ENCODE results near the gene BLACAT1. TPM values are rescaled to one million over a fixed set of nuclear protein-coding genes. Genes with fewer than 3 reads are reported as not detected.

The BLACAT1 gene
- total RNA-seq, 1 donor from 2014 or later: 0.84 TPM

- ATAC-seq (no peak), DNase-seq (no peak)
- intact Hi-C loops (cut with DNase I): no loop called here
- Histone ChIP-seq H3K36me3 (no peaks in the 10 kb centered on the region), H3K4me3 (no peak overlapping the region), H3K27ac (no peak overlapping the region), H3K9me3 (no peaks in the 10 kb centered on the region), H3K27me3 (peaks cover 7% of the 10 kb centered on the region), H3K4me1 (peaks cover 11% of the 10 kb centered on the region)
- TF ChIP-seq, protein P1, sequence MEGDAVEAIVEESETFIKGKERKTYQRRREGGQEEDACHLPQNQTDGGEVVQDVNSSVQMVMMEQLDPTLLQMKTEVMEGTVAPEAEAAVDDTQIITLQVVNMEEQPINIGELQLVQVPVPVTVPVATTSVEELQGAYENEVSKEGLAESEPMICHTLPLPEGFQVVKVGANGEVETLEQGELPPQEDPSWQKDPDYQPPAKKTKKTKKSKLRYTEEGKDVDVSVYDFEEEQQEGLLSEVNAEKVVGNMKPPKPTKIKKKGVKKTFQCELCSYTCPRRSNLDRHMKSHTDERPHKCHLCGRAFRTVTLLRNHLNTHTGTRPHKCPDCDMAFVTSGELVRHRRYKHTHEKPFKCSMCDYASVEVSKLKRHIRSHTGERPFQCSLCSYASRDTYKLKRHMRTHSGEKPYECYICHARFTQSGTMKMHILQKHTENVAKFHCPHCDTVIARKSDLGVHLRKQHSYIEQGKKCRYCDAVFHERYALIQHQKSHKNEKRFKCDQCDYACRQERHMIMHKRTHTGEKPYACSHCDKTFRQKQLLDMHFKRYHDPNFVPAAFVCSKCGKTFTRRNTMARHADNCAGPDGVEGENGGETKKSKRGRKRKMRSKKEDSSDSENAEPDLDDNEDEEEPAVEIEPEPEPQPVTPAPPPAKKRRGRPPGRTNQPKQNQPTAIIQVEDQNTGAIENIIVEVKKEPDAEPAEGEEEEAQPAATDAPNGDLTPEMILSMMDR (IDR thresholded peaks at IDR 0.05): no peak
These were observed 38.3 kb upstream of the BLACAT1 start for GRCh38 chr1:205494115-205494514.

GRCh38 chr1:205493241-205494085 is 37.6 kb upstream of the BLACAT1 start:
- TF ChIP-seq, protein P1 (IDR thresholded peaks at IDR 0.05): no peak

GRCh38 chr1:205492774-205493173 is 36.9 kb upstream of the BLACAT1 start:
- Histone ChIP-seq H3K9me3 (no peaks in the 10 kb centered on the region), H3K4me3 (no peak overlapping the region), H3K27ac (no peak overlapping the region), H3K4me1 (peaks cover 11% of the 10 kb centered on the region), H3K27me3 (peaks cover 7% of the 10 kb centered on the region), H3K36me3 (no peaks in the 10 kb centered on the region)
- ATAC-seq (no peak), DNase-seq (no peak)
- TF ChIP-seq, protein P1 (IDR thresholded peaks at IDR 0.05): no peak
- intact Hi-C loops (cut with DNase I): no loop called here

More at GRCh38 chr1:205493241-205494085, 37.6 kb upstream of the BLACAT1 start:
- no peaks in the 10 kb centered on the region for H3K9me3 ChIP-seq
- H3K27ac ChIP-seq: no peak overlapping the region
- DNase-seq: no peak
- peak; percentile 77 for ATAC-seq
- H3K36me3 ChIP-seq: no peaks in the 10 kb centered on the region
- no peak overlapping the region for H3K4me3 ChIP-seq
- intact Hi-C loops (cut with DNase I): no loop called here
- peaks cover 11% of the 10 kb centered on the region for H3K4me1 ChIP-seq
- peaks cover 7% of the 10 kb centered on the region for H3K27me3 ChIP-seq

- intact Hi-C loops (cut with DNase I): no loop called here
- Histone ChIP-seq H3K9me3 (no peaks in the 10 kb centered on the region), H3K4me1 (peaks cover 11% of the 10 kb centered on the region), H3K36me3 (no peaks in the 10 kb centered on the region), H3K27me3 (peaks cover 7% of the 10 kb centered on the region), H3K4me3 (no peak overlapping the region), H3K27ac (no peak overlapping the region)
- TF ChIP-seq, protein P1 (IDR thresholded peaks at IDR 0.05): no peak
- ATAC-seq (no peak), DNase-seq (no peak)
These were observed 36.4 kb upstream of the BLACAT1 start for GRCh38 chr1:205492201-205492667.

DNA sequence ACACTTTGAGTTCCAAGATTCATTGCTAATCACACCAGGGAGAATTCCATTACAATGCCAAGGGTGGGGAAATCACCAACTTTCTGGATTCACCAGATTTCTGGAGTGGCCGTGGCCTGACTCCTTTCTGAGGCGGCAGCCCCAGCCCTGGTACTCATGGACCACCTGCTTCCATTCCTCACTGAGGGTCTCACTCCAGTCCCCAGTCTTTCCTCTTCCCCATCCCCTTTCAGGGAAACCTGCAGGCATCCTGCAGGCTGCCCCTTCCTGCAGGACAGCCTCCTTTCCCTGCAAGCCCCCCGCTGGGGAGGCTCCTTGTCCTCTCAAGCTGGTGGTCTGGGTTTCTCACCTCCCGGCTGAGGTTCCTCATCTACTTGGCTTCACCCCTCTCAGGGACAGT is 35.9 kb upstream of the BLACAT1 start:
- Histone ChIP-seq H3K4me1 (peaks cover 11% of the 10 kb centered on the region), H3K27ac (no peak overlapping the region), H3K27me3 (peaks cover 7% of the 10 kb centered on the region), H3K4me3 (no peak overlapping the region), H3K36me3 (no peaks in the 10 kb centered on the region), H3K9me3 (no peaks in the 10 kb centered on the region)
- intact Hi-C loops (cut with DNase I): no loop called here
- no peak for ATAC-seq
- TF ChIP-seq, protein P1 (IDR thresholded peaks at IDR 0.05): no peak
- DNase-seq: no peak
